Spinal cord (tissue), 10 donors: ENCODE results near the gene SORCS2. TPM values are rescaled to one million over a fixed set of nuclear protein-coding genes. Genes with fewer than 3 reads are reported as not detected.

Source experiments
- DNase-seq, 6 donors: peaks; one replicate each; pipeline versions ENCODE4 v3.0.0 to v3.0.0-alpha.2; 2013 to 2015; ENCODE audit warnings: low spot score in 6 of 6, low read depth in 4 of 6
- H3K27ac ChIP-seq: one replicate; pipeline ENCODE4 v1.5.1; 2013; ENCODE audit warnings: low read depth, low read length, control low read depth
- H3K27me3 ChIP-seq: one replicate; pipeline ENCODE4 v1.6.1; 2013; ENCODE audit warnings: low read length; ENCODE audit not compliant: control insufficient read depth, insufficient read depth
- H3K36me3 ChIP-seq: one replicate; pipeline ENCODE4 v1.6.1; 2013; ENCODE audit warnings: low read length; ENCODE audit not compliant: control insufficient read depth, insufficient read depth
- H3K4me1 ChIP-seq: one replicate; pipeline ENCODE4 v1.6.1; 2013; ENCODE audit warnings: low read length; ENCODE audit not compliant: control insufficient read depth, insufficient read depth
- H3K4me3 ChIP-seq: one replicate; pipeline ENCODE4 v1.5.1; 2013; ENCODE audit warnings: low read depth, low read length, control low read depth
- H3K9me3 ChIP-seq: one replicate; pipeline ENCODE4 v1.6.1; 2013; ENCODE audit warnings: low read length; ENCODE audit not compliant: control insufficient read depth, insufficient read depth
- WGBS: methylation state at CpG from one replicate; pipeline ENCODE4 v1.1.5; 2013; ENCODE audit warnings: missing lambda C conversion rate; ENCODE audit not compliant: insufficient coverage; 5-methylcytosine and 5-hydroxymethylcytosine counted together
- polyA plus RNA-seq, 2 donors: library from polyadenylated mRNA; unstranded; fragments of 120-200 nt; gene quantifications; one replicate each; pipeline ENCODE4 v1.2.1, GENCODE V29; 2013; ENCODE audit not compliant: insufficient read length in 2 of 2
- total RNA-seq, 2 donors: library from RNA; depleted of rRNA in 1 of 2; stranded (reverse); fragments of 120-200 nt in 1 of 2; fragments of >200 nt in 1 of 2; gene quantifications; one replicate each; pipeline versions ENCODE4 v1.2.3 to v1.2.4, GENCODE V29; 2013 to 2014
- donor health status: healthy.

Gene SORCS2
- total and polyA plus RNA-seq, 4 donors, result 7.3 to 24.8 (median 16.5) TPM

DNA sequence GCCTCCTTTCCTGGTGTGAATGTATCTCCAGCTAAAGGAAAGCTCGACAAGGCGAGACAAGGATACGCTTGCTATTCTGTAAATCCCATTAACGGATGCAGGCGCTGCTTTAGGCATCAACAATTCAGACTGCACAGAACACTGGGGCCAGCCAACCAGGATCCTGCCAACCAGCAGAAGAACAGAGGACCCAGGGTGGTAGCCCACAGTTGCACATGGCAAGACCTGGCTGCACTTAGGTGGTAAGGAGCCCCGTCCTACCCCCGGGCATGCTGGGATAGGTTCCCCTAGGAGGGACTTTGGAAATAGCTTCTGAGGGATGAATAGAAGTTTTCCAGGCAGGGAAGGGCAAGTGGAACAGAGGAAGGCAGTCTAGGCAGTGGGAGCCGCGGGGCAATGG lies 221.7 kb downstream of the SORCS2 start:
- H3K9me3 ChIP-seq, result no peaks in the 10 kb centered on the region
- H3K27ac ChIP-seq, result no peak overlapping the region
- DNase-seq, result peak in 1 of 6 donors; percentile 54
- H3K27me3 ChIP-seq, result peaks cover 2% of the 10 kb centered on the region
- H3K4me3 ChIP-seq, result no peak overlapping the region
- no peaks in the 10 kb centered on the region for H3K36me3 ChIP-seq
- WGBS, result 76% methylated on average over 9 of the region's 9 CpGs
- H3K4me1 ChIP-seq, result peaks cover 13% of the 10 kb centered on the region

DNA sequence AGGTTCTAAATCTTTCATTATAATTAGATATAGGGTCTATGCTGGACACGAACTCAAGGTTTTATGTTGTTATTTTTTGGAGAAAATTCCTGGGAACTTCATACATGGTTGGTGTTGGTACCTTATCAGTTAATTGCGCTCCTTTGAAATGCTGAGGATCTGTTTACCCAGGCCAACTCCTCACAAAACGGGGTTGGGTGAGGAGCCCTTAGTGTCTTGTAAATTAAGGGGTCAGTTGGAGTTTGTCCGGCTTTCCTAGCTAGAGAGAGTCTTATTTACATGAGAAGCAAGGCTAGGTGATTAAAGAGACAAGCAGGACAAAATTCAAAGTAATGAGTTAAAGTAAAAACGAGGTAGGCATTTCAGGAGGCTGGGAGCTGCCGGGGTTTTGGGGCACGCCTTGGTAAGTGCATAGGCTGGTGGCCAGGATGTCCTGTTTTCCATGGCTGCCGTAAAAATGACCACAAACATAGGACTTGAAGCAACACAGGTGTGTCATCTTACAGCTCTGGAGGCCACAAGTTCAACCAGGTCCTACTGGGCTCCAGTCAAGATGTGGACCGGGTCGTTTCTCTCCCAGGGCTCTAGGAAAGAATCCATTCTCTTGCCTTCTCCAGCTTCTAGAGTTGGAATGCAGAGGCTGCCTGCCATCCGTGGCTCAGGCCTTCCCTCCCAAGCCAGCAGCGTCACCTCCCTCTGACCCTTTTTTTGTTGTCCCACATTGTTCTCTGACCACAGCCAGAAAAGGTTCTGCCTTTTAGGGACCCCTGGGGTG lies 222.6 kb downstream of the SORCS2 start:
- DNase-seq, result no peak
- H3K27ac ChIP-seq, result no peak overlapping the region

GRCh38 chr4:7415927-7416686 lies 223.8 kb downstream of the SORCS2 start:
- Histone ChIP-seq H3K4me1 (peaks cover 18% of the 10 kb centered on the region), H3K4me3 (no peak overlapping the region), H3K9me3 (no peaks in the 10 kb centered on the region), H3K27me3 (peaks cover 2% of the 10 kb centered on the region), H3K36me3 (no peaks in the 10 kb centered on the region), H3K27ac (no peak overlapping the region)
- DNase-seq, result no peak
- 91% methylated on average over 15 of the region's 16 CpGs for WGBS

More for the DNA sequence above, 222.6 kb downstream of the SORCS2 start:
- WGBS, result 58% methylated on average over 9 of the region's 12 CpGs
- peaks cover 2% of the 10 kb centered on the region for H3K27me3 ChIP-seq
- no peak overlapping the region for H3K4me3 ChIP-seq
- H3K36me3 ChIP-seq, result no peaks in the 10 kb centered on the region
- H3K9me3 ChIP-seq, result no peaks in the 10 kb centered on the region
- peaks cover 13% of the 10 kb centered on the region for H3K4me1 ChIP-seq

DNA sequence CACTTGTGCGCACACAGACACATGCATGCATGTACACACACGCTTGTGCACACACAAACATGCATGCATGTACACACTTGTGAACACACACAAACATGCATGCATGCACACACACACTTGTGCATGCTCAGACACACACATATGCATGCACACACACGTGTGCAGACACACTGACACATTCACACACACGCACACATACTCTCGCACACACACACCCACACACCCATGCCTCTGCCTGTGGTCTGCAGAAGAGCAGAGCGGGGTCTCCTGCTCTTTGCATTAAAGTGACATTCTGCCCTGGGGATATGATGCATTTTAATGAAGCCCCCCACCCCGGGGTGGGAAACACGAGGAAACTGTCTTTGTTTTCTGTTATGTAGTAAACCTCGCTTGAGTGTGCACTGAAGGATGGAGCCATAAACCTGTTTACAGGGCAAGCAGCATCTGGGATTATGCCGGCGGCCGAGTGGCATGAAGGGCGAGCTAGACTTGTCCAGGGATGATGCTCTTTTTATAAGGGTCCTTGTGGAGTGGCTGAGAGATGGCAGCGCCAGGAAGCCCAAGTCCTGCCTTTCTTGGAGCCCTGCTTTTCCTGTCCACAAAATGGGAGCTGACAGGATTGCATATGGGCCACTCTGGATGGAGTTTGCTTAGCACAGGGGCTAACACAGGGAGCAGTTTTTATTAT lies 224.6 kb downstream of the SORCS2 start:
- Histone ChIP-seq H3K9me3 (no peaks in the 10 kb centered on the region), H3K36me3 (no peaks in the 10 kb centered on the region), H3K27me3 (peaks cover 2% of the 10 kb centered on the region), H3K4me1 (peaks cover 14% of the 10 kb centered on the region), H3K27ac (no peak overlapping the region), H3K4me3 (no peak overlapping the region)
- 71% methylated on average over 12 of the region's 14 CpGs for WGBS
- DNase-seq, result no peak

DNA sequence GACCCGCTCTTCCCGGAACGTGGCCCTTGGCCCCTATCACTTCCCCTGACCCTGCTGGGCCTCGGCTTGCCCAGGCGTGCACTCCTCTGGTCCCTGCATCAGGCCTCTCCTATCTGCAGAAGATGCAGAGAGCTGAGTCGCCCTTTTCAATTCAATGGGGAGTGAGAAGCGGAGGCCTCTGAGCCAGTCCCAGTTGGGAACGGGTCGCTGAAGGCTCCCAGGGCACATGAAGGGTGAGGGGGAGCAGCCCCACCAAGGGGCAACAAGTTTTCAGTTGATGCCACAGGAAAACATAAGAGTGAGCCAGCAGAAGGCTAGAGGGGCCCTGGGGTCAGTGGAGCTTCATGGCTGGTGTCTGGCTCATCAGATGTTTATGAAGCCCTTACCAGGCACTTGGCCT lies 225.3 kb downstream of the SORCS2 start:
- H3K9me3 ChIP-seq, result no peaks in the 10 kb centered on the region
- H3K27me3 ChIP-seq, result peaks cover 2% of the 10 kb centered on the region
- H3K27ac ChIP-seq, result no peak overlapping the region
- peaks cover 8% of the 10 kb centered on the region for H3K4me1 ChIP-seq
- no peaks in the 10 kb centered on the region for H3K36me3 ChIP-seq
- WGBS, result 93% methylated on average over 8 of the region's 9 CpGs
- no peak overlapping the region for H3K4me3 ChIP-seq
- DNase-seq, result no peak

DNA sequence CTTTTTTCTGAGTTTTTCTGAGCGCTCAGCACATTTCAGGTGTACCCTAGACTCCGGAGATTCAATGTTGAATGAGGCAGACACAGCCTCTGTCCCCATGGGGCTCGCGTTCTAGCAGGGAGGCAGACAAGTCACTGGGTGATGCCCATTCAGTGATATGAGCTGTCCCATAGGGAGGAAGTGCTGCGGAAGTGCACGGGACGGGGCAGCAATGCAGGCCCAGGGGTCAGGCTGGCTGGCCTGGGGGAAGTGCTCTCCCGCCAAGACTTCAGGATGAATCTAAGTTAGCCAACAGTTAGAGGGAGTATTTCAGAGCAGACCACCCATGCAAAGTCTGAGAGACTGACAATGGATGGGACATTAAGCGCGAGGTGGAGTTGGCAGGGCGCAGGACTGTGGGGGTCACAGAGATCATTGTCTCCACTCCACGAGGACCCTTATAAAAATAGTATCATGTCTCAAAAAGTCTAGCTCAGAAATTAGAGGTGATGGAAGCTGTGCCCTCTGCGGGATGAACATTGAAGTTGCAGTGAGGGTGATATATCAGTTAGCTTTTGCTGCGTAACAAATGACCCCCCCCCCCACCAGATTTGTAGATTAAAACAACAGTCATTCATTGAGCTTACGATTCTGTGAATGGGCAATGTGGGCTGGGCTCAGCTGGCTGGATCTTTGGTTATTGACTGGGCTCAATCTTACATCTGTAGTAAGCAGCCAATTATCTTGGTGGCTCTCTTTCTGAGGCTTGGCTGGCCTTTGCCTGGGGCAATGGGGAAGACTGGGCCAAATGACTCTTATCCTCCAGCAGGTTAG lies 226.0 kb downstream of the SORCS2 start:
- no peaks in the 10 kb centered on the region for H3K9me3 ChIP-seq
- H3K4me1 ChIP-seq, result peaks cover 12% of the 10 kb centered on the region
- no peak overlapping the region for H3K27ac ChIP-seq
- 93% methylated on average over 11 of the region's 15 CpGs for WGBS
- no peak overlapping the region for H3K4me3 ChIP-seq
- peaks cover 2% of the 10 kb centered on the region for H3K27me3 ChIP-seq
- no peak for DNase-seq
- H3K36me3 ChIP-seq, result no peaks in the 10 kb centered on the region

DNA sequence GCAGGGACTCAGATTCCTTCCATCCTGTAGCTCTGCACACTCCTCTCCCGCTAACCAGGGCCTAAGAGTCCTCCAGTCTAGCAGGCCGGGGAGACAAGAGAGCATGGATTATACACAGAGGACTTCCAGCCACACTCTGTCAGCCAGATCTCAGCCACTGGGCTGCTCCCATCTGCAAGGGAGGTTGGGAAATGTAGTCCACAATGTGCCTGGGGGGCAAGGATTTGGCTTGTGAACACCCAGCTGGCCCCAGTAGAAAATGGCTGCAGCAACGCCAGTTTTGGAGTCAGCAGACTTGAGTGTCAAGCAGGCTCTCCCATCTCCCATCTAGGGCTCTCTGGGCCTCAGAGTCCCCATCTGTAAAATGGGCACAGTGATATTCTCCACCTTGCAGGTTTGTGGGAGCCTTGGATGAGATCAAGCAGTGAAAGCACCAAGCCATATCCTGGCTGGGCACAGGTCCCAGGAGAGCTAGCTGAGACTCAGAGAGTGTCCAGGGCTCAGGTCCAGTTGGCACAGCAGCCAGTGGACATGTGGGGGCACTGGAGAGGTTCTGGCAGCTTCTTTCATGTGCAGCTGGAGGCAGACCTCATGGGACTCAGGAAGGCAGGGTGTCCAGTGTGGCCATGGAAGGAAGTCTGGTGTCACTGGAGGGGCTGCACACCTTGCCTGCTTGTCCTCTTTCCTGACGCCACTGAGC lies 227.8 kb downstream of the SORCS2 start:
- Histone ChIP-seq H3K4me1 (peaks cover 27% of the 10 kb centered on the region), H3K4me3 (no peak overlapping the region), H3K27me3 (no peaks in the 10 kb centered on the region), H3K36me3 (no peaks in the 10 kb centered on the region), H3K9me3 (no peaks in the 10 kb centered on the region), H3K27ac (no peak overlapping the region)
- DNase-seq, result no peak
- 78% methylated on average over 1 of the region's 4 CpGs for WGBS

GRCh38 chr4:7420661-7421040 lies 228.3 kb downstream of the SORCS2 start:
- H3K4me1 ChIP-seq, result peaks cover 27% of the 10 kb centered on the region
- no peaks in the 10 kb centered on the region for H3K9me3 ChIP-seq
- H3K27ac ChIP-seq, result no peak overlapping the region
- no peaks in the 10 kb centered on the region for H3K36me3 ChIP-seq
- DNase-seq, result no peak
- H3K4me3 ChIP-seq, result no peak overlapping the region
- no peaks in the 10 kb centered on the region for H3K27me3 ChIP-seq
- 77% methylated on average over 14 of the region's 14 CpGs for WGBS
